Stimulated activated CD8-positive, alpha-beta memory T cell treated with anti-CD3 and anti-CD28 coated beads, Interleukin-2, amount 100 ng/mL, for 48 hours (primary cell): ENCODE results near the gene SYNGR4.
"Not testable (repeated sequence)": the region's sequence is repeated elsewhere in the genome, so short reads cannot be mapped to it uniquely, and the experiment has no call there.

Experiments used
- DNase-seq, 2 donors: peaks; one replicate each; pipeline ENCODE4 v3.0.0-alpha.2; 2020; ENCODE audit warnings: low read depth in 2 of 2

The SYNGR4 gene

GRCh38 chr19:48363810-48364597 is at the start of gene SYNGR4, which contains the start of gene TMEM143:
SYNGR4 (plus strand) TSS chr19:48364367; CDS start chr19:48365843, 1,476 bp downstream.
TMEM143 (minus strand) TSS chr19:48363940; CDS start chr19:48363920, 20 bp downstream.
- peak; percentile 95 for DNase-seq

GRCh38 chr19:48315712-48316111 is 48.5 kb upstream of the SYNGR4 start:
- DNase-seq: no peak

GRCh38 chr19:48317708-48317960 is 46.5 kb upstream of the SYNGR4 start:
- DNase-seq: not testable (repeated sequence)

GRCh38 chr19:48318286-48318987 is 45.7 kb upstream of the SYNGR4 start:
- no peak for DNase-seq

GRCh38 chr19:48319647-48320541 is 44.3 kb upstream of the SYNGR4 start:
- DNase-seq: peak; percentile 72 to 77

- peak; percentile 95 to 97 for DNase-seq
Measured at GRCh38 chr19:48321372-48321621, 42.9 kb upstream of the SYNGR4 start.

- DNase-seq: peak; percentile 98 to 100
Measured at GRCh38 chr19:48321622-48322591, 42.3 kb upstream of the SYNGR4 start.

- peak; percentile 61 to 80 for DNase-seq
Measured at GRCh38 chr19:48325265-48325910, 38.8 kb upstream of the SYNGR4 start, which contains the start of gene EMP3. EMP3 (plus strand) TSS chr19:48325552; CDS start chr19:48326845, 1,293 bp downstream.

- no peak for DNase-seq
Measured at GRCh38 chr19:48329167-48329891, 34.8 kb upstream of the SYNGR4 start.

- DNase-seq: peak; percentile 67 to 74
Measured at GRCh38 chr19:48330012-48330681, 34.0 kb upstream of the SYNGR4 start.

GRCh38 chr19:48332351-48332661 is 31.9 kb upstream of the SYNGR4 start:
- no peak for DNase-seq

- peak; percentile 72 to 88 for DNase-seq
Measured at GRCh38 chr19:48332662-48333466, 31.3 kb upstream of the SYNGR4 start.

GRCh38 chr19:48333467-48334384 is 30.4 kb upstream of the SYNGR4 start:
- DNase-seq: peak; percentile 86 to 88

- no peak for DNase-seq
Measured at GRCh38 chr19:48338253-48338755, 25.9 kb upstream of the SYNGR4 start.

- DNase-seq: no peak
Measured at GRCh38 chr19:48338802-48339503, 25.2 kb upstream of the SYNGR4 start.

GRCh38 chr19:48340995-48341394 is 23.2 kb upstream of the SYNGR4 start:
- no peak for DNase-seq
